ENCODE results near the gene IL20RA.

Gene IL20RA

GRCh38 chr6:137058037-137058436 is 13.3 kb upstream of the IL20RA start:
- no peak for TF ChIP-seq CTCF (IDR thresholded peaks at IDR 0.05)
- no peak overlapping the region for H2AFZ ChIP-seq
- no peaks in the 10 kb centered on the region for H3K4me1 ChIP-seq
- no peak overlapping the region for H3K4me3 ChIP-seq (ENCODE audit: low read depth, low read length)
- no peaks in the 10 kb centered on the region for H3K79me2 ChIP-seq
- no peaks in the 10 kb centered on the region for H3K9me3 ChIP-seq (ENCODE audit: control insufficient read depth, low read length)
- no peak overlapping the region for H3K9ac ChIP-seq
- H3K27ac ChIP-seq: no peak overlapping the region
- no peak overlapping the region for H3K4me2 ChIP-seq (ENCODE audit: low read length)
- no peaks in the 10 kb centered on the region for H3K27me3 ChIP-seq (ENCODE audit: control insufficient read depth, insufficient read depth, low read length)
- no peaks in the 10 kb centered on the region for H3K36me3 ChIP-seq (ENCODE audit: control insufficient read depth, insufficient read depth, low read length)

- Histone ChIP-seq H3K4me2 (ENCODE audit: low read length) (no peak overlapping the region), H3K4me3 (ENCODE audit: low read depth, low read length) (no peak overlapping the region), H3K4me1 (no peaks in the 10 kb centered on the region), H2AFZ (no peak overlapping the region), H3K27ac (no peak overlapping the region), H3K79me2 (no peaks in the 10 kb centered on the region), H3K9ac (no peak overlapping the region), H3K9me3 (ENCODE audit: control insufficient read depth, low read length) (no peaks in the 10 kb centered on the region), H3K36me3 (ENCODE audit: control insufficient read depth, insufficient read depth, low read length) (no peaks in the 10 kb centered on the region), H3K27me3 (ENCODE audit: control insufficient read depth, insufficient read depth, low read length) (no peaks in the 10 kb centered on the region)
- TF ChIP-seq CTCF (IDR thresholded peaks at IDR 0.05): no peak
Measured at GRCh38 chr6:137056121-137056880, 11.5 kb upstream of the IL20RA start.

GRCh38 chr6:137051790-137052472 is 7.2 kb upstream of the IL20RA start:
- no peak overlapping the region for H3K4me2 ChIP-seq (ENCODE audit: low read length)
- no peaks in the 10 kb centered on the region for H3K27me3 ChIP-seq (ENCODE audit: control insufficient read depth, insufficient read depth, low read length)
- no peak overlapping the region for H3K27ac ChIP-seq
- TF ChIP-seq CTCF (IDR thresholded peaks at IDR 0.05): no peak
- H3K9me3 ChIP-seq (ENCODE audit: control insufficient read depth, low read length): no peaks in the 10 kb centered on the region
- no peak overlapping the region for H3K9ac ChIP-seq
- H3K79me2 ChIP-seq: no peaks in the 10 kb centered on the region
- no peak overlapping the region for H2AFZ ChIP-seq
- no peaks in the 10 kb centered on the region for H3K4me1 ChIP-seq
- H3K4me3 ChIP-seq (ENCODE audit: low read depth, low read length): no peak overlapping the region
- no peaks in the 10 kb centered on the region for H3K36me3 ChIP-seq (ENCODE audit: control insufficient read depth, insufficient read depth, low read length)

GRCh38 chr6:137049095-137049494 is 4.3 kb upstream of the IL20RA start:
- no peak for TF ChIP-seq CTCF (IDR thresholded peaks at IDR 0.05)
- Histone ChIP-seq H3K27me3 (ENCODE audit: control insufficient read depth, insufficient read depth, low read length) (no peaks in the 10 kb centered on the region), H3K4me1 (no peaks in the 10 kb centered on the region), H3K36me3 (ENCODE audit: control insufficient read depth, insufficient read depth, low read length) (no peaks in the 10 kb centered on the region), H2AFZ (no peak overlapping the region), H3K27ac (no peak overlapping the region), H3K9ac (no peak overlapping the region), H3K79me2 (no peaks in the 10 kb centered on the region), H3K9me3 (ENCODE audit: control insufficient read depth, low read length) (no peaks in the 10 kb centered on the region), H3K4me3 (ENCODE audit: low read depth, low read length) (no peak overlapping the region), H3K4me2 (ENCODE audit: low read length) (no peak overlapping the region)
